D721Med (cell line): ENCODE results near the gene OR2K2.
"Not testable (repeated sequence)": the region's sequence is repeated elsewhere in the genome, so short reads cannot be mapped to it uniquely, and the experiment has no call there.

ENCODE experiments used
- DNase-seq: peaks from one replicate; pipeline ENCODE4 v3.0.0; 2011; ENCODE audit warnings: low spot score; ENCODE audit not compliant: insufficient read length
- FAIRE-seq: peaks from 2 replicates; lab custom pipeline; 2011; peaks lifted over from hg19 to GRCh38; lab: Jason Lieb, UNC
- CTCF ChIP-seq: IDR thresholded peaks from 2 replicates; pipeline ENCODE4 v1.5.1; 2012; ENCODE audit warnings: mild to moderate bottlenecking, control low read depth; ENCODE audit not compliant: insufficient read depth; ENCODE audit errors: missing control alignments

Gene OR2K2

DNA sequence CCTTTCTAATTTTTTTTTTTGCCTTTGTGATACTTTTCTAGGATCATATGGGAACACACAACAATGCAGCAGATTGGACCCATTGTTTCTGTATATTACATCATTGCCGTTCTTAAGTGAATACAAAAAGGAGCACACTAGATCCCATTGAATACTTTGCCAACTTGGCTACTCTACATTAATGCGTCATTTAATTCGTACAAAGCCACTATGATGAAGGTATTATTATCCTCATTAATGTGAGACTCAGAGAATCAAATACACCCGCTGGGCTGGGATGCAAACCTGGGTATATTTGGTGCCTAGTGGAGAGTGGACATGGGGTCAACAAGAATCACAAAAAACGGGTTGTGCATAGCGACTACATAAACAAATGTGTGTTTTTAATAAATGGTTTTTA lies 31.9 kb downstream of the OR2K2 start:
- no peak for TF ChIP-seq CTCF
- FAIRE-seq (no peak), DNase-seq (no peak)

DNA sequence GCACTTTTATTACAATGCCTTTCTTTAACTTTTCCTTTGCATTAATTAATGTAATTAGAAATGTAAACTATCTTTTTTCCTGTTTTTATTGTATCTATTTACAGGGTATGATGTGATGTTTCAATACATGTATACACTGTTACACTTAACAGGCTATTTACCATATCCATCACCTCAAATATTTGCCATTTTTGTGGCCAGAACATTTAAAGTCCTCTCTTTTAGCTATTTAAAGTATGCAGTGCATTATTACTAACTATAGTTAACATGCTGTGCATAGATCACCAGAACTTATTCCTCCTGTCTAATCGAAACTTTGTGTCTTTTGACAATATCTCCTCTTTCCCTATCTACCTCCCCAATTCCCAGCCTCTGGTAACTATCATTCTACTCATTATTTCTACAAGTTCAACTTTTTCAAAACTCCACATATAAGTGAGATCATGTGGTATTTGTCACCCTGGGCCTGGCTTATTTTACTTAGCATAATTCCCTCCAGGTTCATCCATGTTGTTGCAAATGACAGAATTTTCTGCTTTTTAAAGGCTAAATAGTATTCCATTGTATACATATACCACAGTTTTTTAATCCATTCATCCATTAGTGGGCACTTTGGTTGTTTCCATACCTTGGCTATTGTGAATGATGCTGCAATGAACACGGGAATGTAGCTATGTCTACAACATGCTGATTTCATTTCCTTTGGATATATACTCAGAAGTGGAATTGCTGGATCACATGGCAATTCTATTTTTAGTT lies 32.8 kb downstream of the OR2K2 start:
- no peak for DNase-seq
- no peak for FAIRE-seq
- TF ChIP-seq CTCF: no peak

- DNase-seq (no peak), FAIRE-seq (no peak)
- no peak for TF ChIP-seq CTCF
These were observed 35.2 kb downstream of the OR2K2 start for GRCh38 chr9:111294691-111295451.

GRCh38 chr9:111287127-111287526 lies 42.9 kb downstream of the OR2K2 start:
- no peak for DNase-seq
- no peak for TF ChIP-seq CTCF
- FAIRE-seq: no peak

DNA sequence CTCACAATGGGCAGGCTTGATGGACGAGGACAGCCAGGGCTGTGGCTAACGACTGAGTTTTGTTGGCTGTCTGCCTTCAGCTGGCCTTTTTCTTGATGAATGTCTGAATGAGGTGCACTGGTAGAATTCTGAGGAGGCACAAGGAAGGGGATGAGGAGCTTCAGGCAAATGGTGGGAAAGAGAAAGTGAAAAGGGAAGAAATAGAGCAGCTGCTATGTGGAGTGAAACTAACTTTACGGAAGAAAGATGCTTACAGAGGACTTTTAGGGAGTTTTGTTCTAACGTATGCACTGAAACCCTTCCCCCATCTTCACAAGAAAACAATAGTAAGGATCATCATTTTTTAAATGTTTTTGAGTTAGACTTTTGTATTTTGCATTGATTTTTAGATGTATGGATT lies 45.3 kb downstream of the OR2K2 start:
- no peak for TF ChIP-seq CTCF
- no peak for DNase-seq
- FAIRE-seq: no peak

DNA sequence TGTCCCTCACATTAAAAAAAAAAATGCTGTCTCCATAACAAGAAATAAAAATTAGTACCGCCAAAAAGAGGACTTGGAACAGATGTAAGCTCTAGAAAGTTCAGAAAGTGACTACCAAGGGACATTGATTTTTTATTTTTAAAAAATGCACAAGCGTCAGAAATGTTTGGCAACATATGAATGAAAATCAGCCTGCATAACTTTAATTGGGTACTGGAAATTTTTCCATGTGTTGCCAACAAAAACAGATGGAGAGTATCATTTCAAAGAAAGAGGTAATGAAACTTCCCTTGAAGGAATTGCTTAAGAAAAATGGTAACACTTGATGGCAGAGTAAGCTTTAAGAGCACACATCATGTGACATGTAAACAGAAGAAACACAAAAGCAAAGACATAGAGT lies 47.2 kb downstream of the OR2K2 start:
- FAIRE-seq (no peak), DNase-seq (no peak)
- TF ChIP-seq CTCF: no peak

DNA sequence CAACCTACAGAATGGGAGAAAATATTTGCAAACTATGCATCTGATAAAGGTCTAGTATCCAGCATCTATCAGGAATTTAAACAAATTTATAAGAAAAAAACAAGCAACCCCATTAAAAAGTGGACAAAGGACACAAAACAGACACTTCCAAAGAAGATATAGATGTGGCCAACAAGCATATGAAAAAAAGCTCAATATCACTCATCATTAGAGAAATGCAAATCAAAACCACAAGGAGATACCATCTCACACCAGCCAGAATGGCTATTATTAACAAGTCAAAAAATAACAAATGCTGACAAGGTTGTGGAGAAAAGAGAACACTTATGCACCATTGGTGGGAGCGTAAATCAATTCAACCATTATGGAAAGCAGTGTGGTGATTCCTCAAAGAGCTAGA lies 49.2 kb downstream of the OR2K2 start:
- DNase-seq, FAIRE-seq: not testable (repeated sequence)
